Measurements from ENCODE around the gene AGR2. TPM values are rescaled to one million over a fixed set of nuclear protein-coding genes. Genes with fewer than 3 reads are reported as not detected.

The AGR2 gene
- total RNA-seq, 1 experiment from 2014 or later = 0.93 TPM

GRCh38 chr7:16745645-16746044 is 59.2 kb downstream of the AGR2 start:
- peaks cover 0 to 3% of the 10 kb centered on the region in 2 experiments; a peak in 2 of 4 replicates for H3K4me1 ChIP-seq (ENCODE audit: control insufficient read depth in 1 of 2, insufficient read depth in 2 of 2, low read length in 2 of 2)
- TF ChIP-seq MAX (IDR thresholded peaks at IDR 0.05) = no peak
- no peak for TF ChIP-seq RAD21 (IDR thresholded peaks at IDR 0.05; ENCODE audit: low read depth)
- TF ChIP-seq ZBTB33 (IDR thresholded peaks at IDR 0.05; ENCODE audit: extremely low read depth, insufficient replicate concordance, low read length) = no peak
- no peak for TF ChIP-seq REST (IDR thresholded peaks at IDR 0.05; ENCODE audit: low read depth)
- no peak for TF ChIP-seq POLR2A (IDR thresholded peaks at IDR 0.05; ENCODE audit: borderline replicate concordance, extremely low read depth, insufficient read depth, insufficient read length)
- TF ChIP-seq TCF7L2 (IDR thresholded peaks at IDR 0.05; ENCODE audit: borderline replicate concordance, extremely low read depth, insufficient read depth, insufficient read length) = no peak
- TF ChIP-seq ZFX (IDR thresholded peaks at IDR 0.05) = no peak
- TF ChIP-seq SP1 (IDR thresholded peaks at IDR 0.05; ENCODE audit: low read depth) = no peak
- TF ChIP-seq ELF1 (IDR thresholded peaks at IDR 0.05; ENCODE audit: borderline replicate concordance, low read depth) = no peak
- TF ChIP-seq EGR1 (IDR thresholded peaks at IDR 0.05; ENCODE audit: low read depth) = no peak
- no peak for TF ChIP-seq POLR2AphosphoS5 (IDR thresholded peaks at IDR 0.05; ENCODE audit: low read depth, low read length)
- no peak for TF ChIP-seq CBX3 (IDR thresholded peaks at IDR 0.05; ENCODE audit: low read depth)
- TF ChIP-seq ZNF274 (IDR thresholded peaks at IDR 0.05; ENCODE audit: low read depth, low read length) = no peak
- TF ChIP-seq SRF (IDR thresholded peaks at IDR 0.05; ENCODE audit: low read depth) = no peak
- TF ChIP-seq SIN3A (IDR thresholded peaks at IDR 0.05; ENCODE audit: low read depth) = no peak
- TF ChIP-seq FOSL1 (IDR thresholded peaks at IDR 0.05; ENCODE audit: low read depth) = no peak
- BruUV-seq (replicated peaks) = no TSS peak
- DNase-seq (ENCODE audit: low read depth, low spot score) (no peak), ATAC-seq (no peak)
- H4K20me1 ChIP-seq (ENCODE audit: insufficient read depth) = no peaks in the 10 kb centered on the region
- CTCF ChIA-PET = no interaction called here
- H3K9me3 ChIP-seq (ENCODE audit: control insufficient read depth in 1 of 2, insufficient read depth in 1 of 2, low read depth in 1 of 2, low read length in 2 of 2) = no peaks in the 10 kb centered on the region
- no peaks in the 10 kb centered on the region for H3K79me2 ChIP-seq (ENCODE audit: insufficient read depth, low read length)
- intact Hi-C loops (cut with micrococcal nuclease) = no loop called here
- H3K9ac ChIP-seq (ENCODE audit: low read length) = no peak overlapping the region
- H3K36me3 ChIP-seq (ENCODE audit: control insufficient read depth in 1 of 2, insufficient read depth in 2 of 2, low read length in 2 of 2) = no peaks in the 10 kb centered on the region
- no peak overlapping the region for H3K27ac ChIP-seq (ENCODE audit: low read depth, low read length)
- RAD21 ChIA-PET (ENCODE audit: low non-redundant PET in 1 of 2, low total read pairs in 2 of 2, uncharacterized antibody in 2 of 2, unreplicated experiment in 2 of 2) = no interaction called here
- no peaks in the 10 kb centered on the region for H3K9me2 ChIP-seq (ENCODE audit: insufficient read depth)
- H3K27me3 ChIP-seq (ENCODE audit: insufficient read depth, low read length) = no peaks in the 10 kb centered on the region
- POLR2A ChIA-PET = no interaction called here
- H3K4me2 ChIP-seq (ENCODE audit: low read length) = no peak overlapping the region
- H3K4me3 ChIP-seq (replicated peaks in 1 of 2; ENCODE audit: low read depth in 1 of 2, low read length in 2 of 2) = no peak overlapping the region
- H2AFZ ChIP-seq (ENCODE audit: low read depth, low read length, poor library complexity, severe bottlenecking) = no peak overlapping the region
